ENCODE measurements around the gene TBXA2R.
A peak's percentile ranks its signal among the peaks of the same experiment; 100 is the strongest.

Gene TBXA2R

GRCh38 chr19:3556978-3557460 is 49.7 kb downstream of the TBXA2R start:
- DNase-seq = peak in 1 of 2 donors; percentile 72
- Histone ChIP-seq H3K27ac (peak overlapping the region; percentile 79 to 82), H3K27me3 (no peaks in the 10 kb centered on the region), H3K4me3 (peak overlapping the region; percentile 74 to 95), H3K36me3 (no peaks in the 10 kb centered on the region), H3K4me1 (peaks cover 0 to 22% (median 19%) of the 10 kb centered on the region in 4 donors), H3K9me3 (no peaks in the 10 kb centered on the region)
- TF ChIP-seq CTCF (IDR thresholded peaks at IDR 0.05) = no peak
- intact Hi-C loops (cut with DNase I; ENCODE audit: low total_unique reads) = no loop called here

DNA sequence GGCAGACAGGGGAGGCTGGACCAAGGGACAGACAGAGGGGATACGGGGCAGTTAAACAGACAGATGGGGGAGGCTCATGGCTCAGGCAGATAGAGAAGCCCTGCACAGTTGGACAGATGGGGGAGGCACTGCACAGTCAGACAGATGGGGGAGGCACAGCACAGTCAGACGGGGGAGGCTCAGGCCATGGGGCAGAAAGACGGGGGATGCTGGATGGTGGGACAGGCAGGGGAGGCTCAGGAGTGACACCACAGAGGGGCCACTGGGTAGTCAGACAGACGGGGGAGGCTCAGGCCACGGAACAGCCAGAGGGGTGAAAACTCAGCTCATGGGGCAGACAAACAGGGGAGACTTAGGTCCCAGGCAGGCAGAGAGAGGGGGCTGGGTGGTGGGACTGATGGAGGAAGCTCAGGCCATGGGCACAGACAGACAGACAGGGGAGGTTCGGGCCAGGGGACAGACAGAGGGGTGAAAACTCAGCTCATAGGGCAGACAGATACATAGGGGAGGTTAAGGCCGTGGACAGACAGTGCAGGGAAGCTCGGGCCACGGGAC is 50.2 kb downstream of the TBXA2R start:
- no peak for DNase-seq
- H3K36me3 ChIP-seq = no peaks in the 10 kb centered on the region
- peak overlapping the region; percentile 74 to 95 for H3K4me3 ChIP-seq
- H3K27ac ChIP-seq = peak overlapping the region; percentile 79 to 82
- H3K4me1 ChIP-seq = peaks cover 0 to 22% (median 21%) of the 10 kb centered on the region in 4 donors
- no peaks in the 10 kb centered on the region for H3K27me3 ChIP-seq
- no peaks in the 10 kb centered on the region for H3K9me3 ChIP-seq
- no peak for TF ChIP-seq CTCF (IDR thresholded peaks at IDR 0.05)
- intact Hi-C loops (cut with DNase I; ENCODE audit: low total_unique reads) = no loop called here

- Histone ChIP-seq H3K36me3 (peaks cover 0 to 1% (median 0%) of the 10 kb centered on the region in 3 donors), H3K9me3 (no peaks in the 10 kb centered on the region), H3K27ac (no peak overlapping the region), H3K27me3 (no peaks in the 10 kb centered on the region), H3K4me3 (peak overlapping the region; percentile 74 to 95), H3K4me1 (peaks cover 0 to 22% (median 21%) of the 10 kb centered on the region in 4 donors)
- no peak for DNase-seq
- intact Hi-C loops (cut with DNase I; ENCODE audit: low total_unique reads) = no loop called here
- TF ChIP-seq CTCF (IDR thresholded peaks at IDR 0.05) = no peak
Measured at GRCh38 chr19:3555653-3556422, 50.8 kb downstream of the TBXA2R start.

- no peaks in the 10 kb centered on the region for H3K27me3 ChIP-seq
- no peak for DNase-seq
- no peak for TF ChIP-seq CTCF (IDR thresholded peaks at IDR 0.05)
- H3K36me3 ChIP-seq = peaks cover 0 to 5% (median 0%) of the 10 kb centered on the region in 3 donors
- no peak overlapping the region for H3K4me3 ChIP-seq
- peaks cover 0 to 22% (median 21%) of the 10 kb centered on the region in 4 donors for H3K4me1 ChIP-seq
- no peaks in the 10 kb centered on the region for H3K9me3 ChIP-seq
- intact Hi-C loops (cut with DNase I; ENCODE audit: low total_unique reads) = no loop called here
- no peak overlapping the region for H3K27ac ChIP-seq
Measured at GRCh38 chr19:3554254-3555083, 52.2 kb downstream of the TBXA2R start.

DNA sequence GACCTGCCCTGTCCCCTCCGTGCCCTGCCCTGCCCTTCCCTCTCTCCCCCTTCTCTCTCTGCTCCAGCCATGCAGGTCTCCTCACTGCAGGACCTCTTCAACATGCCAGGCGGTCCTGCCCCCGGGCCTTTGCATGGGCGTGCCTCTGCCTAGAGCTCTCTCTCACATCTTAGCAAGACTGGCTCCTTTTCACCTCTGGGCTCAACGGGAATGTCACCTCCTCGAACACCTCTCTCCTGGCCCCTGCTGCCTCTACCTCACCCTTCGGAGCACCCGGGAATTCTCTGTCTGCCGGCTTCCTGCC is 54.9 kb downstream of the TBXA2R start:
- DNase-seq = no peak
- no peak for TF ChIP-seq CTCF (IDR thresholded peaks at IDR 0.05)
- H3K4me3 ChIP-seq = no peak overlapping the region
- peaks cover 0 to 20% (median 17%) of the 10 kb centered on the region in 4 donors for H3K4me1 ChIP-seq
- peaks cover 0 to 20% (median 7%) of the 10 kb centered on the region in 3 donors for H3K36me3 ChIP-seq
- H3K27ac ChIP-seq = no peak overlapping the region
- H3K9me3 ChIP-seq = no peaks in the 10 kb centered on the region
- intact Hi-C loops (cut with DNase I; ENCODE audit: low total_unique reads) = no loop called here
- no peaks in the 10 kb centered on the region for H3K27me3 ChIP-seq
